ENCODE measurements around the gene PHACTR1. TPM values are rescaled to one million over a fixed set of nuclear protein-coding genes. Genes with fewer than 3 reads are reported as not detected.

The PHACTR1 gene
- polyA plus RNA-seq, 2 of the 4 experiments (the other 2 are of a cell fraction) = not detected

- TF ChIP-seq CBX2 (IDR thresholded peaks at IDR 0.05; ENCODE audit: borderline replicate concordance, low read depth) = no peak
- TF ChIP-seq CHD2 (IDR thresholded peaks at IDR 0.05; ENCODE audit: low read length, partially characterized antibody) = no peak
These were observed 149.2 kb downstream of the PHACTR1 start (continued) for GRCh38 chr6:12865671-12866181.

DNA sequence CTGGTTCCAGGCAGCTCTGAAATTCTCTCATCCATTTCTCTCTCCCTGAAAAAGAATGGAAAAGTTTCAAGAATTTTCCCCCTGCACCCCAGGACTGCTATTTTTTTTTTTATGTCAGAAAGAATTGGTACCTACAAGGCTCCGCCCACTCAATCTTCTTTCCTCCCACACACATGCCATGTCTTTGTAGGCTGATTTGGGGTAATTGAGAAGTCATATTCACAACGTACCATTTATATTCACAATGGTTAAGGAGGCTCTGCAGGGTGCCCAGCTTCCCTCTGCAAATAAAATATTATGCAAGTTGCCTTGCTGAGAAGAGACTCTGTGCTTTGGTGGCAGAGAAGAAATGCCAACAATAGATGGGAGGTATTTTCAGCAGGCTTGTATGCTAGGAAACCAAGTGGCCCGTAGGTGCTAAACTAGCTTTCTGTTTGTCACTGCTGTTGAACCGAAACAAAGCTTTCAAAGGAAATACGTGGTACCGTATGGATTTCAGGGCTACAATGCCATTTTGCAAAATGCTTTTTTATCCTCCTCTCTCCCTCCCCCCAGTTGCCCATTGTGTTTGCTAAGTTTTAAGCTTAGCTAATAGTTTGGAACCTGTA lies 150.0 kb downstream of the PHACTR1 start:
- POLR2A ChIA-PET = no interaction called here
- H3K27ac ChIP-seq = no peak overlapping the region
- H3K4me3 ChIP-seq = no peak overlapping the region
- no peaks in the 10 kb centered on the region for H3K9me3 ChIP-seq
- CTCF ChIA-PET = interaction anchor here (0.8 to 1.6 kb wide), 2 partner anchors 27 to 80 kb away, joined by 3 to 10 read pairs; no protein-coding TSS in a partner anchor
- TF ChIP-seq PBX3 (IDR thresholded peaks at IDR 0.05) (no peak), EP300 (IDR thresholded peaks at IDR 0.05) (no peak), TFCP2L1 (CRISPR knock-in tag; IDR thresholded peaks at IDR 0.05) (no peak), ELK1 (IDR thresholded peaks at IDR 0.05; ENCODE audit: low read depth, low read length) (no peak), NPAS2 (CRISPR knock-in tag; IDR thresholded peaks at IDR 0.05; ENCODE audit: borderline replicate concordance) (no peak), PHF8 (IDR thresholded peaks at IDR 0.05; ENCODE audit: borderline replicate concordance, low read depth) (no peak), ZNF302 (CRISPR knock-in tag; IDR thresholded peaks at IDR 0.05) (no peak)
- TF ChIP-seq, protein P1, sequence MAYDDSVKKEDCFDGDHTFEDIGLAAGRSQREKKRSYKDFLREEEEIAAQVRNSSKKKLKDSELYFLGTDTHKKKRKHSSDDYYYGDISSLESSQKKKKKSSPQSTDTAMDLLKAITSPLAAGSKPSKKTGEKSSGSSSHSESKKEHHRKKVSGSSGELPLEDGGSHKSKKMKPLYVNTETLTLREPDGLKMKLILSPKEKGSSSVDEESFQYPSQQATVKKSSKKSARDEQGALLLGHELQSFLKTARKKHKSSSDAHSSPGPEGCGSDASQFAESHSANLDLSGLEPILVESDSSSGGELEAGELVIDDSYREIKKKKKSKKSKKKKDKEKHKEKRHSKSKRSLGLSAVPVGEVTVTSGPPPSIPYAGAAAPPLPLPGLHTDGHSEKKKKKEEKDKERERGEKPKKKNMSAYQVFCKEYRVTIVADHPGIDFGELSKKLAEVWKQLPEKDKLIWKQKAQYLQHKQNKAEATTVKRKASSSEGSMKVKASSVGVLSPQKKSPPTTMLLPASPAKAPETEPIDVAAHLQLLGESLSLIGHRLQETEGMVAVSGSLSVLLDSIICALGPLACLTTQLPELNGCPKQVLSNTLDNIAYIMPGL (CRISPR knock-in tag; IDR thresholded peaks at IDR 0.05; ENCODE audit: borderline replicate concordance) = no peak
- no peaks in the 10 kb centered on the region for H3K4me1 ChIP-seq
- ATAC-seq (no peak), FAIRE-seq (no peak), DNase-seq (ENCODE audit: low read depth in 1 of 2, low spot score in 1 of 2) (no peak)
- H3K4me2 ChIP-seq = no peak overlapping the region
- 37% methylated on average over 6 of the region's 6 CpGs for WGBS (ENCODE audit: missing lambda C conversion rate)

DNA sequence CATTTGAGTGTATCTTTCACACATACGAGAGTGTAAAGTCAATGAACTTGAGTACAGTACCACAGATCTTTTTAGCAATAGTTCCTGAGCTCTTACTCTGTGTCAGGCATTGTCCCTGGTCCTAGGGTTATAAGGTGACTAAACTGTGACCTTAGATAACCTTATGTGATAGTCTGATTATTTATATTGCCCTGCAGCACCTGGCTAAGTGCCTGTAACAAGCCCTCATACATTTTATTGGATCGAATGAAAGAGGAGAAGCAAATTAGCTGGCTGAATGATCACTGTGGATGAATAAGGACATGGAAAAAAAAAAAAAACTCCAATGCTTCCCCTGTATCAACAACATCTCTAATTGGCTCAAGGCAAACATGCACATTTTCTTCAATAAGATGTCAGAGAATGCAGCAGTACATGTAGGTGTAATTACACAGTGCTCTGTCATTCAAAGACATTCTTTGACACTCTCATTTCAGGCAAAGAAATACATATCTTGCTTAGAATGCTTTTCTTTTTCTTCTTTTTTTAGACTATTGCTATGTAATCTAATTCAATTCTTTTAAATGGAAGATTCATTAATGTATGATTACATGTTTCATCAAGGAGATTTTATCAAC lies 153.4 kb downstream of the PHACTR1 start:
- Histone ChIP-seq H3K27ac (no peak overlapping the region), H3K9me3 (no peaks in the 10 kb centered on the region), H3K4me1 (no peaks in the 10 kb centered on the region), H3K4me2 (no peak overlapping the region), H3K4me3 (no peak overlapping the region)
- TF ChIP-seq NR3C1 (IDR thresholded peaks at IDR 0.05) (no peak), EHMT2 (IDR thresholded peaks at IDR 0.05; ENCODE audit: low read depth) (no peak), MYC (IDR thresholded peaks at IDR 0.05; ENCODE audit: borderline replicate concordance, low read length) (no peak), POLR2A (IDR thresholded peaks at IDR 0.05; ENCODE audit: low read length) (no peak), FOSL2 (IDR thresholded peaks at IDR 0.05) (no peak), FOSL2 (CRISPR knock-in tag; IDR thresholded peaks at IDR 0.05) (no peak), HEYL (CRISPR knock-in tag; IDR thresholded peaks at IDR 0.05) (no peak), ATOH8 (CRISPR knock-in tag; IDR thresholded peaks at IDR 0.05; ENCODE audit: low read depth) (no peak), RNF2 (IDR thresholded peaks at IDR 0.05; ENCODE audit: borderline replicate concordance, low read depth) (no peak), EHF (CRISPR knock-in tag; IDR thresholded peaks at IDR 0.05) (no peak), NFE2L2 (conservative IDR thresholded peaks at IDR 0.05; ENCODE audit: low read length) (no peak), MAZ (IDR thresholded peaks at IDR 0.05; ENCODE audit: borderline replicate concordance, low read depth, low read length) (no peak), USF2 (IDR thresholded peaks at IDR 0.05) (no peak), GATA3 (IDR thresholded peaks at IDR 0.05; ENCODE audit: borderline replicate concordance) (no peak), TP53 (CRISPR knock-in tag; IDR thresholded peaks at IDR 0.05) (no peak)
- TF ChIP-seq, protein P2, sequence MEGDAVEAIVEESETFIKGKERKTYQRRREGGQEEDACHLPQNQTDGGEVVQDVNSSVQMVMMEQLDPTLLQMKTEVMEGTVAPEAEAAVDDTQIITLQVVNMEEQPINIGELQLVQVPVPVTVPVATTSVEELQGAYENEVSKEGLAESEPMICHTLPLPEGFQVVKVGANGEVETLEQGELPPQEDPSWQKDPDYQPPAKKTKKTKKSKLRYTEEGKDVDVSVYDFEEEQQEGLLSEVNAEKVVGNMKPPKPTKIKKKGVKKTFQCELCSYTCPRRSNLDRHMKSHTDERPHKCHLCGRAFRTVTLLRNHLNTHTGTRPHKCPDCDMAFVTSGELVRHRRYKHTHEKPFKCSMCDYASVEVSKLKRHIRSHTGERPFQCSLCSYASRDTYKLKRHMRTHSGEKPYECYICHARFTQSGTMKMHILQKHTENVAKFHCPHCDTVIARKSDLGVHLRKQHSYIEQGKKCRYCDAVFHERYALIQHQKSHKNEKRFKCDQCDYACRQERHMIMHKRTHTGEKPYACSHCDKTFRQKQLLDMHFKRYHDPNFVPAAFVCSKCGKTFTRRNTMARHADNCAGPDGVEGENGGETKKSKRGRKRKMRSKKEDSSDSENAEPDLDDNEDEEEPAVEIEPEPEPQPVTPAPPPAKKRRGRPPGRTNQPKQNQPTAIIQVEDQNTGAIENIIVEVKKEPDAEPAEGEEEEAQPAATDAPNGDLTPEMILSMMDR (IDR thresholded peaks at IDR 0.05) = no peak
- ChIA-PET POLR2A (no interaction called here), CTCF (no interaction called here)
- FAIRE-seq (no peak), ATAC-seq (no peak), DNase-seq (ENCODE audit: low read depth in 1 of 2, low spot score in 1 of 2) (no peak)
- 0% methylated on average over 2 of the region's 2 CpGs for WGBS (ENCODE audit: missing lambda C conversion rate)

All from A549 (cell line).